Right atrium auricular region (tissue), 2 donors: ENCODE data around the gene DPF3. TPM values are rescaled to one million over a fixed set of nuclear protein-coding genes. Genes with fewer than 3 reads are reported as not detected.

Source experiments
- DNase-seq: peaks from one replicate; pipeline ENCODE4 v3.0.0-alpha.2; 2019; ENCODE audit warnings: low spot score
- H3K27ac ChIP-seq, 2 donors: fragments of 200-600 bp; sonication (generic); 1 replicate in 1 of 2; 2 replicates in 1 of 2; pipeline ENCODE4 v1.5.1; 2016 to 2019
- H3K27me3 ChIP-seq, 2 donors: fragments of 200-600 bp; sonication (generic); one replicate each; pipeline versions ENCODE4 v1.5.1 to v1.6.0; 2017 to 2019
- H3K36me3 ChIP-seq: fragments of 200-600 bp; sonication (generic); one replicate; pipeline ENCODE4 v1.5.1; 2016
- H3K4me1 ChIP-seq, 2 donors: fragments of 200-600 bp; sonication (generic); one replicate each; pipeline versions ENCODE4 v1.5.1 to v1.6.0; 2017 to 2019
- H3K4me3 ChIP-seq, 2 donors: fragments of 200-600 bp; sonication (generic); 1 replicate in 1 of 2; 2 replicates in 1 of 2; pipeline ENCODE4 v1.5.1; 2017 to 2019; ENCODE audit warnings: mild to moderate bottlenecking in 1 of 2, moderate library complexity in 1 of 2
- H3K9me3 ChIP-seq, 2 donors: fragments of 200-600 bp; sonication (generic); one replicate each; pipeline ENCODE4 v1.5.1; 2019
- CTCF ChIP-seq, 2 donors: fragments of 200-600 bp; sonication (generic); IDR thresholded peaks; one replicate each; pipeline ENCODE4 v1.5.1; 2019; ENCODE audit warnings: antibody characterized with exemption in 2 of 2
- total RNA-seq, 2 donors: library from RNA; depleted of rRNA; stranded (reverse); fragments of >200 nt; gene quantifications; one replicate each; pipeline ENCODE4 v1.1.0, GENCODE V29; 2016

Gene DPF3
- total RNA-seq, 2 donors from 2014 or later, result 14.7 to 26.6 TPM

GRCh38 chr14:72657214-72657921, 236.5 kb downstream of the DPF3 start:
- no peak for DNase-seq
- TF ChIP-seq CTCF (IDR thresholded peaks at IDR 0.05), result no peak
- Histone ChIP-seq H3K4me1 (no peaks in the 10 kb centered on the region), H3K36me3 (peaks cover 7% of the 10 kb centered on the region), H3K9me3 (no peaks in the 10 kb centered on the region), H3K4me3 (no peak overlapping the region), H3K27me3 (no peaks in the 10 kb centered on the region), H3K27ac (no peak overlapping the region)

- Histone ChIP-seq H3K27me3 (no peaks in the 10 kb centered on the region), H3K4me3 (no peak overlapping the region), H3K36me3 (no peaks in the 10 kb centered on the region), H3K27ac (no peak overlapping the region), H3K9me3 (no peaks in the 10 kb centered on the region), H3K4me1 (peaks cover 0 to 19% of the 10 kb centered on the region in 2 donors)
- no peak for DNase-seq
- no peak for TF ChIP-seq CTCF (IDR thresholded peaks at IDR 0.05)
Observed at GRCh38 chr14:72653026-72653425, 240.9 kb downstream of the DPF3 start.

GRCh38 chr14:72652179-72652578, 241.7 kb downstream of the DPF3 start:
- H3K9me3 ChIP-seq, result no peaks in the 10 kb centered on the region
- H3K4me3 ChIP-seq, result no peak overlapping the region
- H3K4me1 ChIP-seq, result peaks cover 0 to 25% of the 10 kb centered on the region in 2 donors
- no peaks in the 10 kb centered on the region for H3K36me3 ChIP-seq
- TF ChIP-seq CTCF (IDR thresholded peaks at IDR 0.05), result no peak
- H3K27ac ChIP-seq, result no peak overlapping the region
- DNase-seq, result no peak
- no peaks in the 10 kb centered on the region for H3K27me3 ChIP-seq

- no peak for DNase-seq
- TF ChIP-seq CTCF (IDR thresholded peaks at IDR 0.05), result no peak
- Histone ChIP-seq H3K27ac (no peak overlapping the region), H3K4me1 (peaks cover 0 to 25% of the 10 kb centered on the region in 2 donors), H3K4me3 (no peak overlapping the region), H3K9me3 (no peaks in the 10 kb centered on the region), H3K27me3 (no peaks in the 10 kb centered on the region), H3K36me3 (no peaks in the 10 kb centered on the region)
Observed at GRCh38 chr14:72651714-72652113, 242.2 kb downstream of the DPF3 start.

GRCh38 chr14:72651081-72651480, 242.8 kb downstream of the DPF3 start:
- DNase-seq, result no peak

More at GRCh38 chr14:72651081-72651480, 242.8 kb downstream of the DPF3 start:
- no peak overlapping the region for H3K4me3 ChIP-seq
- H3K27ac ChIP-seq, result no peak overlapping the region
- no peaks in the 10 kb centered on the region for H3K27me3 ChIP-seq
- H3K36me3 ChIP-seq, result no peaks in the 10 kb centered on the region
- no peaks in the 10 kb centered on the region for H3K9me3 ChIP-seq
- TF ChIP-seq CTCF (IDR thresholded peaks at IDR 0.05), result no peak
- H3K4me1 ChIP-seq, result peaks cover 0 to 25% of the 10 kb centered on the region in 2 donors
